GM21390 (cell line): ENCODE results near the gene TRIML2.

Source experiments
- ATAC-seq: cut with Tn5 transposase; IDR thresholded peaks from one replicate; pipeline ENCODE4 v1.9.1; 2021; ENCODE audit not compliant: unreplicated experiment

Gene TRIML2, protein sequence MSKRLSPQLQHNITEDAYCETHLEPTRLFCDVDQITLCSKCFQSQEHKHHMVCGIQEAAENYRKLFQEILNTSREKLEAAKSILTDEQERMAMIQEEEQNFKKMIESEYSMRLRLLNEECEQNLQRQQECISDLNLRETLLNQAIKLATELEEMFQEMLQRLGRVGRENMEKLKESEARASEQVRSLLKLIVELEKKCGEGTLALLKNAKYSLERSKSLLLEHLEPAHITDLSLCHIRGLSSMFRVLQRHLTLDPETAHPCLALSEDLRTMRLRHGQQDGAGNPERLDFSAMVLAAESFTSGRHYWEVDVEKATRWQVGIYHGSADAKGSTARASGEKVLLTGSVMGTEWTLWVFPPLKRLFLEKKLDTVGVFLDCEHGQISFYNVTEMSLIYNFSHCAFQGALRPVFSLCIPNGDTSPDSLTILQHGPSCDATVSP

GRCh38 chr4:188109157-188109755, at the start of gene TRIML2:
TRIML2 (minus strand) TSS chr4:188109603; CDS start chr4:188105368, 4,235 bp downstream.
- ATAC-seq = no peak

- ATAC-seq = no peak
These were observed 48.9 kb upstream of the TRIML2 start for GRCh38 chr4:188158336-188158735.

GRCh38 chr4:188154668-188155405, 45.4 kb upstream of the TRIML2 start:
- no peak for ATAC-seq

DNA sequence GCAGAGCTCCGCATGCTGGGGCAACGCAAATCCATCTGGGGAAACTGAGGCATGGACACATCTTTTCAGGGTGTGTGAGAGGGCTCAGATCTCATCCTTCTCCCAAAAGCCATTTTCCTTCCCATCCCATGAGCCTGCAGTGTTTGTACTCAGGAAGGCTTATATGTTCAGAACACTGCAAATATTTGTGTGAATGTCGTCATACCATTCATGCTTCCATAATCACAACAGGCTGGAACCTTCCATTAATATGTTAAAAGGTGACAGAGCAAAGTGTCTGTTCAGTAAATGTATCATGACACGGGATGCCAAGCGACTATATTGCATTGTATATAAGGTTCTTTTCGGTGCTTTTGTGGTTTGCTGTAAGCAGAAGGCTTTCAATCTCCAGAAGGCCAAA, 38.4 kb upstream of the TRIML2 start:
- ATAC-seq = no peak

DNA sequence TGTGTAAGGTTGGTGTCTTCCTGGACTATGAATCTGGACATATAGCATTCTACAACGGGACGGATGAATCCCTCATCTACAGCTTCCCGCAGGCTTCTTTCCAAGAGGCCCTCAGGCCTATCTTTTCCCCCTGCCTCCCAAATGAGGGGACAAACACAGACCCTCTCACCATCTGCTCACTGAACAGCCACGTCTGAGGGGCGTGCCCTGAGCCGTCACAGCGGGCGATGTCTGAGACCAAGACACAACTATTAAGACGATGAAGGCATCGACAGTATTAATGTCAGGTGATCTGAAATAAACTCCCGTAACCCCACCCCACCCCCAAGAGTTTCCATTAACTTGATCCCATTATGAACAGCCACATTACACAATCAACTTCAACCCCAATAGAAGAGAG, 37.8 kb upstream of the TRIML2 start:
- no peak for ATAC-seq

DNA sequence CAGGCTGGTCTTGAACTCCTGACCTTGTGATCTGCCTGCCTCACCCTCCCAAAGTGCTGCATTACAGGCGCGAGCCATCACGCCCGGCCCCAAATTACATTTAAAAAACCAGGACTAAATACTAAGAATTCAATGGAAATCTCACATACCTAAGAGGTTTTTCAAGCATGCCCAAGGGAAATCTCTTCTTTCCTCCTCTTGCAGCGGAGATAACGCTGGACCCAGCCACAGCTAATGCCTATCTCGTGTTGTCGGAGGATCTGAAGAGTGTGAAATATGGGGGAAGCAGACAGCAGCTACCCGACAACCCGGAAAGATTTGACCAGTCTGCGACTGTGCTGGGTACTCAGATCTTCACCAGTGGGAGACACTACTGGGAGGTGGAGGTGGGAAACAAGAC, 37.2 kb upstream of the TRIML2 start:
- no peak for ATAC-seq

- no peak for ATAC-seq
These were observed 36.2 kb upstream of the TRIML2 start for GRCh38 chr4:188145601-188146000.

GRCh38 chr4:188143731-188144130, 34.3 kb upstream of the TRIML2 start:
- no peak for ATAC-seq

DNA sequence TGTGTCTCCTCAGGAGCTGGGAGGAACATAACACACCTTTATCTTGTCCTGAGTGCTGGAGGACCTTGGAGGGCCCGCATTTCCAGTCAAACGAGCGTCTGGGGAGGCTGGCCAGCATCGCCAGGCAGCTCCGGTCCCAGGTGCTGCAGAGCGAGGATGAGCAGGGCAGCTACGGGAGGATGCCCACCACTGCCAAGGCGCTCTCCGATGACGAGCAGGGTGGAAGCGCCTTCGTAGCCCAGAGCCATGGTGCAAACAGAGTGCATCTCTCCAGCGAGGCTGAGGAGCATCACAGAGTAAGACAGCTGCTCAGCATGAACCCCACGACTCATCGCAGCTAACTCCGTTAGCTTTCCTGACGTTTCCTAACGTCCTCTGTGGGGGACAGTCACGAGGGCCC, 30.3 kb upstream of the TRIML2 start:
- no peak for ATAC-seq

GRCh38 chr4:188139141-188139540, 29.7 kb upstream of the TRIML2 start, which contains the start of gene TRIML1:
TRIML1 (plus strand) TSS chr4:188139441; CDS start chr4:188139559, 118 bp downstream.
- no peak for ATAC-seq

DNA sequence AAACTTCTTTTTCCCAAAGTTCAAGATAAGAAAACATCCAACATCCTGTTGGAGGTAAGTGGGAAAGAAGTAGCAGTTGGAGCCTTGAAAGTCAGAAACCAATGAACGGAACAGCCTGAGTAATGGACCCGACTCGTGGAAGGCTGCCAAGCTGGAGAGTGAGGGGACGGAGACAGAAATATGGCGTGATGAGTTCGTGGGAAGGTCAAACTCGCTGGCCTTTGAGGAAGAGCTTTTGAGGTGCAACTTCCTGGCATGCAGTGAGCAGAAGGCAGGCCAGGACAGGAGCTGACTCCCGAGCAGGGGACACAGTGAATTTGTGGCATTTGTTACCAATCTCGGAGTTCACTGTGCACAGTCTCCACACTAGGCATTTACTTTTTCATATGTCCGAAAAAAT, 28.8 kb upstream of the TRIML2 start:
- no peak for ATAC-seq

- ATAC-seq = no peak
These were observed 22.8 kb upstream of the TRIML2 start for GRCh38 chr4:188132232-188132631.

DNA sequence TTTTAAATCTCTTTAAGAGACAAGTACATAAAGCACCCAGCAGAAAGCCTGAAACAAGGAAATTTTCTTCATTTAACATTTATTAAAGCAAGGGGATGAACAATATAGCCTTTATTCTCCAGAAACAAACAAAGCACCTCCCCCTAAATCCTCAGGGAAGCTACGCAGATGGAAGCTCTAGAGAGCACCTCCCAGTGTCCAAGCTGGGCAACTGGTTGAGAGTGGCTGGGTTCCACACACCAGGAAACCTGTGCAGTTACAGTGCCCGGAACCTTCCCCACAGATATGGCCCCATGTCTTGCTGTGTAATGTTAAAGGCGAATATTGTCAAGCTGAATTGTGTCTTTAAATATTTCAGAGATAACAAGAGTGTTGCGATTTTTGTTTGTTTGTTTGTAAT, 21.0 kb upstream of the TRIML2 start:
- no peak for ATAC-seq

DNA sequence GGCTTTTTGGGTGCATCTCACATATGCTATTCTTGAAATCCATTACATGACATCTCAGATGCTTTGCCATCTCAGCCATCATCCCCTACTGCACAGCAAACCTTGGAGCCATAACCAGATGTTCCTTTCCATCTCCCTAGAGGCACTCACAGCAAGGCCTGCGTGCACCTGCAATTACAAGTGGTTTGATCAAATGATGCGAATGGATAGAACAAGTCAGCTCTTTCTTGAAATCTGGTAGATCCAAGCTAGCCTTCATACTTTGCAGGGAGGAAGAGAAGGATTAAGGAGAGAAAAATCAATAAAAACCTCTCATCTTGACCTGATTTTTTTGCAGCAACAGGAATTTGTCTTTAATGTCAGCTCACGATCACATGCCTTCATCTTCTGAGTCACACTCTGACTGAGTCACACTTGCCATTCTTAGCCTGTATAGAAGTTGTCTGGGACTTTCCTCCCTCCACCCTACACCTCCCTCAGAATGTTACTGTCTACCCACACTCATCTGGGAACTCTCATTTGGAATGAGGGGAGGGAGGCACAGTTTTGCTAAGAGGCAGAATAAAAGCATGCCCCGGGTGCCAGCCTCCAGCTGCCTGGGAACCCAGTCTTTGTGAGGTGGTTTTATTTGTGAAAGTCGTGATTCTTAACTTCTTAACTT, 17.9 kb upstream of the TRIML2 start:
- no peak for ATAC-seq

DNA sequence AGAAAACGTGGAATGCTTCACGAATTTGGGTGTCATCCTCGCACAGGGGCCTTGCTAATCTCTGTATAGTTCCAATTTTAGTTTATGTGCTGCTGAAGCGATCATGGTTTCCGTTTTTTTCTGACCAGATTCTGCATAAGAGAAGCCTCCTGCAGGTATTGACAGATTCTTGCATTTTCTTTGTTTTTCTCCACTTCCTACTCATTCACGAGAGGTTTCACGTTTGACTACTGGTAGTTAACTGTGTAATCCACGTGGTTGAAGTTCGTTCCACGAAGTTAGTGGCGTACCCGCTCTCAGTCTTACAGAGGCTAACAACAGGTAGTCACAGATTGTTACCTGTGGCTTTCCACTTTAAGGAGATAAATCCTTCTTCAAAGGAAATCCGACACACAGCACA, 12.1 kb upstream of the TRIML2 start:
- ATAC-seq = no peak

DNA sequence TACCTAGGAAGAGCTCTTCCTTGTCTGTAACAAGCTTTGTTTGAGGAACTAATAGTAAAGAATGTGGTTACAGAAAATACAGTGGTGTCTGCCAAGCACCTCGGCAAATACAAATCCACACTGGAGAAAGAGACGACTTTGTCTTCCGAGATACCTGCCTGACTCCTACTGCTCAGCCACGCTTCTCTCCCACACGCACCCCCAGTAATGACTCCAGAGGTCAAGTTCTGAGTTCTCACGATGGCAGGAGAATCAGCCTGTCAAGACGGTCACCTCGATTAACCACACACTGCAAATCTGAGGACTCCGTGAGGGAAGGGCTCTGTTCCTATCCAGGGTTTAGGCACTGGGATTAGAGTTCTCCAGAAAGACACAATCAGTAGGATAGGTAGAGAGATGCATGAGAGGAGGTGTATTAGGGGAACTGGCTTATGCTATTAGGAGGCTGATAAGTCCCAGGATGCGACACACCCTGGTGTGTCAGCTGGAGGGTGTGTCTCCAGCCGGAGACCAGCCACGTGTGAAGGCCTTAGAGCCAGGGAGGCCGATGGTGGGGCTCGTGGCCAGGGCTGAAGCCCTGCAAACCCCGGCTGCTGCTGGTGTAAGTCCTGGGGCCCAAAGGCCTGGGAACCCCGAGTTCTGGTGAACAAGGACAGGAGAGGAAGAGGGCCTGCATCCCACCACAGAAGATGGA, 8.4 kb upstream of the TRIML2 start:
- no peak for ATAC-seq

DNA sequence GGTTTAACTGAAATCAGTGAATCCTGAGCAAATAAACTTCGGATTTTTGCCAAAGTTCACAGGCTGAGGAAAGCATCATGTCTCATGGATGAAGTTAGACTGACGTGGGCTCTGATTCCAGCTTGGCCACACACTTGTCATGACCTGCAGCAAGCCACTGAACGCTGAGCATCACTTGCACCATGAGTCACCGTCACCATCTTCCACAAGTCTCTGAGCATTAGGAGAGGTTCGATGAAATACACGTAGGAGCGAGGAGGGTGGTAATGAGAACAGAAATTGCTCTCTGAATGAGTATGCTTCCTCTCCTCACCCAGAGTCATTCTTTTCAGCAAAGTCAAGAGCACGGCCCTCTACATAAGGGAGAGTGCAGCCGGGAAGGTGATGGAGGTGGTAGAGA, 3.8 kb upstream of the TRIML2 start:
- ATAC-seq = no peak

GRCh38 chr4:188111955-188112354, 2.6 kb upstream of the TRIML2 start:
- no peak for ATAC-seq

DNA sequence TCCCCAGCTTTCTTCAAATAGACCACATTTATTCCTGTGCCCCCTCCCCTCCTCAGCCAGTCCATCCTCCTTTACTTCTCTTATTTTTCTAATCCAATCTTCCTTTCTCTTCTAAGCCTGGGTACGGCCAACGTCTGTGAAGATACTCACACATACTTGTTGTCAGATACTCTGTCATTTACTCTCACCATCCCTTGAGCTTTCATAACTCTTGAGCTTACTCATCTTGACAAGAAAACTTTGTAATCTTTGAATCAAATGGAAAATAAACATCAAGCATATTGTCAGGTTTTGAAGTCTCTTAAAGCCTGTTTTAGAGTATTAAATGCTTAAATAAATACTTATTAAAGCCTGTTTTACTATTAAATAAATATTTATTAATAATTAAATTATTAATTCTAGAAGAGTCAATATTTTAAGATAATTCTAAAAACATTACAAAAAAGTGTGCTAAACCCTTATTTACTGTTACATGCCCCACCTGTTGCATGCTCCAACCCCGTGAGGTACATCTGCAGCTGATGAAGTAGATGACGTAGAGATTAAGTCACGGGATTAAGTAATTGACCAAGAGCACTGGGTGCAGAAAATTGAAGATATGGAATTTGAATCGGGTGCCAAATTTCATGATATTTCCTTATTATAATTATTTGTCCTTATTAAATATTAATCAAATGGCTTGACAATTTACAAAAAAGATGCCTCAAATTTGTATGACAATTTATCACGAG, 1.5 kb upstream of the TRIML2 start:
- no peak for ATAC-seq

DNA sequence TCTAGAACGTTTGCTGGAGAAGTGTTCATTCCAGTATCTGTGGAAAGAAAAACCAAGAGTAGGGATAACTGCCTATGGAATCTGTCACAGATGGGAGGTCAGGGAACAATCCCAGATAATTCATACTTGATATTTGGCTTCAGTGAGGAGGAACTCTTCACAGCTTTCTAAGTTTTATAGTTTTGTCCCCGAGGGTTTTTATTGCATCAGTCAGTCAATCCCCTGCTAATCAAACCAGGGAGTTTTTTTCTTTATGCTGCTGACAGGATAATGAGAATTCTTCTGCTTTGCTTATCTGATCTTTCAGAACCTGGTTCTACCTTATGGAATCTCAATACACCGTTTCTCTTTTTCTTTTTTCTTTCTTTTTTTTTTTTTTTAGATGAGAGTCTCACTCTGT, 633 bp upstream of the TRIML2 start:
- no peak for ATAC-seq
